HUES64 (cell line): ENCODE measurements around the gene TMEM128. TPM values are rescaled to one million over a fixed set of nuclear protein-coding genes. Genes with fewer than 3 reads are reported as not detected.
A peak's percentile ranks its signal among the peaks of the same experiment; 100 is the strongest.

Experiments
- H3K27ac ChIP-seq: 2 replicates; pipeline ENCODE4 v1.7.0; 2013; ENCODE audit warnings: low read depth, low read length, inconsistent platforms
- H3K27me3 ChIP-seq: 2 replicates; pipeline ENCODE4 v1.6.1; 2013; ENCODE audit warnings: mild to moderate bottlenecking, low read length; ENCODE audit not compliant: insufficient read depth
- H3K36me3 ChIP-seq: 2 replicates; pipeline ENCODE4 v1.6.1; 2013; ENCODE audit warnings: mild to moderate bottlenecking, low read length; ENCODE audit not compliant: insufficient read depth
- H3K4me1 ChIP-seq: 2 replicates; pipeline ENCODE4 v1.6.1; 2013; ENCODE audit warnings: mild to moderate bottlenecking, low read length, moderate library complexity; ENCODE audit not compliant: insufficient read depth
- H3K4me3 ChIP-seq: 2 replicates; pipeline ENCODE4 v1.5.1; 2013; ENCODE audit warnings: mild to moderate bottlenecking, low read length, moderate library complexity
- H3K9ac ChIP-seq: 2 replicates; pipeline ENCODE4 v1.6.1; 2013; ENCODE audit warnings: mild to moderate bottlenecking, low read depth, low read length
- H3K9me3 ChIP-seq: 2 replicates; pipeline ENCODE4 v1.6.1; 2013; ENCODE audit warnings: low read depth, low read length; ENCODE audit not compliant: insufficient read depth
- WGBS: fragments of 150-250, 120-280 bp; methylation state at CpG from one replicate; pipeline ENCODE4 v1.1.7; 2013; ENCODE audit warnings: missing lambda C conversion rate; 5-methylcytosine and 5-hydroxymethylcytosine counted together
- polyA plus RNA-seq, 2 experiments: library from polyadenylated mRNA; stranded (reverse); fragments of 50-300 nt; gene quantifications; one replicate each; pipeline ENCODE4 v1.2.3, GENCODE V29; 2013

The TMEM128 gene, protein sequence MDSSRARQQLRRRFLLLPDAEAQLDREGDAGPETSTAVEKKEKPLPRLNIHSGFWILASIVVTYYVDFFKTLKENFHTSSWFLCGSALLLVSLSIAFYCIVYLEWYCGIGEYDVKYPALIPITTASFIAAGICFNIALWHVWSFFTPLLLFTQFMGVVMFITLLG
- 18.0 TPM for polyA plus RNA-seq (2013, experiment 1 of 2)
- 28.5 TPM for polyA plus RNA-seq (2013, experiment 2 of 2)

GRCh38 chr4:4248029-4248884 lies at the start of gene TMEM128:
TSS of gene TMEM128 (minus strand) at chr4:4248223. CDS start at chr4:4248202, 21 bp downstream.
- 2% methylated on average over 62 of the region's 62 CpGs for WGBS
- H3K27ac ChIP-seq: peak within 1 kb of the TSS; percentile 89
- peaks cover 5% of the 10 kb centered on the region; the same call in 1 of the 2 replicates for H3K27me3 ChIP-seq

GRCh38 chr4:4296283-4296846 lies 48.3 kb upstream of the TMEM128 start:
- Histone ChIP-seq H3K27me3 (no peaks in the 10 kb centered on the region), H3K36me3 (peaks cover 16% of the 10 kb centered on the region), H3K9ac (no peak overlapping the region), H3K4me1 (no peaks in the 10 kb centered on the region), H3K27ac (no peak overlapping the region), H3K4me3 (no peak overlapping the region), H3K9me3 (no peaks in the 10 kb centered on the region)
- WGBS: 96% methylated on average over 5 of the region's 5 CpGs

More at GRCh38 chr4:4248029-4248884, at the start of gene TMEM128:
- no peaks in the 10 kb centered on the region for H3K9me3 ChIP-seq
- H3K36me3 ChIP-seq: peaks cover 28% of the 10 kb centered on the region
- peaks cover 6% of the 10 kb centered on the region; the same call in 1 of the 2 replicates for H3K4me1 ChIP-seq
- peak within 1 kb of the TSS; percentile 81 for H3K4me3 ChIP-seq
- peak within 1 kb of the TSS; percentile 91 for H3K9ac ChIP-seq

- H3K27me3 ChIP-seq: no peaks in the 10 kb centered on the region
- H3K36me3 ChIP-seq: peaks cover 5% of the 10 kb centered on the region
- no peak overlapping the region for H3K4me3 ChIP-seq
- H3K27ac ChIP-seq: no peak overlapping the region
- no peak overlapping the region for H3K9ac ChIP-seq
- H3K9me3 ChIP-seq: no peaks in the 10 kb centered on the region
- WGBS: 98% methylated on average over 3 of the region's 3 CpGs
- peaks cover 6% of the 10 kb centered on the region for H3K4me1 ChIP-seq
Measured at GRCh38 chr4:4293279-4293678, 45.3 kb upstream of the TMEM128 start.

DNA sequence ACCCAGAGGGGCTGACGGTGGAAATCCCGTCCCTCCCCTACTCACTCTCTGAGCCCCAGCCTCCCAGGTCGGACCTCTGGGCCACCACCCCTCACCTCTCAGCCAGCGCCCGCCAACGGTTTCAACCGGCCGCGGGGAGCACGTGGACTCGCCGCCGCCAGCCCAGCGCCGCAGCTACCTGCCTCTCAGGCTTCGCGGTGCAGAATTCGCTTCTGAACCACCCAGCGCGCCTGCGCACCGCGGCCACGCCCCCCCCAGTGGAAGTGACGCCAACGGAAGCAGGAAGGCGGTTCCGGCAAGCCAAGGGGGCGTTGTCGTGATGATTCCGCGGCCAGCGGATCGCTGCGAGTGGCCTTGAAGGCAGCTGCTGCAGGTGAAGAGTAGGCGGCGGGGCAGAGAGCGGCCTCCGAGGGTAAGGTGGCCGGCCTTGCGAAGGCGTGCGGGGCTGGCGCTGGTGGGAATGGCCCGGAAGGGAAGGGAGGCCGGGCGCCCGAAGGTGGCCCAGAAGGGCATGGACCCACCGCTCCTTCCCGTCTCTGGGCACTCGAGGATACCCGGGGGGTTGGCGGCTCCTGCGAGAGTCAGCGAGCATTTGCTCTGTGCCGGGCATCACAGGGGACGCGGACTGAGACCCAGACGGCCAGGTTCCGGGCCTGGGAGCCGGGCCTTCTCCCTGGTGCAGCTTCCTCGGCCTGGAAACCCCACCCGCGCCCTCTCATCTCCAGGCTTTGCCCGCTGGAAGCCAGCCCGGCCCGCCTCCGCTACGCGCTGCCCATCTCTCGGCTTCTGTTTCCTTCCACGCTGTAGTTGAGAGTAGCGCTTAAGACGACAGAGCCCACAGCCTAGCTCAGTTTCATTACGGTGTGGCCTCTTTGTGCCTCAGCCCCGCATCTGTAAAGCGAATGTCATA lies 42.2 kb upstream of the TMEM128 start, which contains the start of the genes LYAR and ZBTB49:
Gene LYAR, minus strand, starts transcription at position 214 of the 910 bp plus-strand sequence. CDS start 6,412 bp downstream, outside the sequence.
Gene ZBTB49, plus strand, starts transcription at position 311 of the 910 bp plus-strand sequence. CDS start 9,695 bp downstream, outside the sequence.
- WGBS: under 1% methylated on average over 77 of the region's 77 CpGs
- peaks cover 6% of the 10 kb centered on the region for H3K4me1 ChIP-seq
- H3K27ac ChIP-seq: 0 out of 2 replicates have a peak within 1 kb of the TSS, but pooled peaks have one; percentile 9

DNA sequence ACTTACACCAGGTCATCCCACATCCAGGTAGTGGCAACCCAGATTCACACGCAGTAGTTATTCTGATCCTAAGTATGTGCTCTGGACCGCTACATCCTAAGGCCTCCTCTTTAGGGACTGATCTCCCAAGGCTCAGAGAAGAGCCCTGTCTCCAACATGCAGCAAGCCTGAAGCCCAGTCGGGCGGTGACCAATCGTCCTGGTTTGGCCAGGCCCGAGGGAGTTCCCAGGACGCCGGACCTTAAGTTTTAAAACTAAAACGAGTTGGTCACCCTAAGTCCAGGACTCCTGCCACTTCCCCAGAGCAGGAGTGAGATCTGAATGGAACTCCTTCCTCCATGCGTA lies 41.5 kb upstream of the TMEM128 start:
- peaks cover 27% of the 10 kb centered on the region for H3K36me3 ChIP-seq
- no peaks in the 10 kb centered on the region for H3K9me3 ChIP-seq
- peak overlapping the region; percentile 79 for H3K9ac ChIP-seq
- peaks cover 6% of the 10 kb centered on the region for H3K4me1 ChIP-seq
- peak overlapping the region; percentile 91 for H3K4me3 ChIP-seq
- H3K27me3 ChIP-seq: no peaks in the 10 kb centered on the region
- 1% methylated on average over 10 of the region's 10 CpGs for WGBS
- H3K27ac ChIP-seq: 0 out of 2 replicates have a peak overlapping the region, but pooled peaks have one; percentile 9

More for the DNA sequence above, 42.2 kb upstream of the TMEM128 start, which contains the start of the genes LYAR and ZBTB49:
- H3K9ac ChIP-seq: peak within 1 kb of the TSS; percentile 79
- no peaks in the 10 kb centered on the region for H3K27me3 ChIP-seq
- H3K4me3 ChIP-seq: peak within 1 kb of the TSS; percentile 91
- H3K9me3 ChIP-seq: no peaks in the 10 kb centered on the region
- H3K36me3 ChIP-seq: peaks cover 21% of the 10 kb centered on the region

- no peaks in the 10 kb centered on the region for H3K9me3 ChIP-seq
- H3K27ac ChIP-seq: no peak overlapping the region
- H3K27me3 ChIP-seq: no peaks in the 10 kb centered on the region
- H3K4me3 ChIP-seq: peak overlapping the region; percentile 91
- peaks cover 6% of the 10 kb centered on the region for H3K4me1 ChIP-seq
- 37% methylated on average over 3 of the region's 3 CpGs for WGBS
- peaks cover 32% of the 10 kb centered on the region for H3K36me3 ChIP-seq
- peak overlapping the region; percentile 79 for H3K9ac ChIP-seq
Measured at GRCh38 chr4:4289055-4289454, 41.0 kb upstream of the TMEM128 start.

DNA sequence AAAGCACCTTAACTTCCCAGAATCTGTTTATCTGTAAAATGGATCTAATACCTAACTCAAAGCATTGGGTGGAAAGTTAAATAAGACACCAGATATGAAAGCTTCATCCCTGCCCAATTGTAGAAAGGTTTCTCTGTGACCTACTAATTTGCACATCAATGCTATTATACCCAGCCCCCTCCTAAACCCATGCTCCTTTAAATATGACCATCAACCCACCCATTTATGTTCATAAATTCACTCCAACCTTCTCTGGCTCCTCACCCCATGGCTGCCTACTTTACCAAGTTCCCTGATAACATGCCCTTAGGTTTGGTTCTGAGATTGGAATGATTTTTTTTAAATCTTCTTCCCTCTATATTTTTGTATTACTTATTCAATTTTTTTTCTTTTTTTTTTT lies 40.1 kb upstream of the TMEM128 start:
- H3K36me3 ChIP-seq: peaks cover 42% of the 10 kb centered on the region
- H3K9me3 ChIP-seq: no peaks in the 10 kb centered on the region
- H3K4me1 ChIP-seq: peaks cover 6% of the 10 kb centered on the region
- H3K27me3 ChIP-seq: no peaks in the 10 kb centered on the region
- H3K4me3 ChIP-seq: no peak overlapping the region
- no peak overlapping the region for H3K9ac ChIP-seq
- no peak overlapping the region for H3K27ac ChIP-seq

DNA sequence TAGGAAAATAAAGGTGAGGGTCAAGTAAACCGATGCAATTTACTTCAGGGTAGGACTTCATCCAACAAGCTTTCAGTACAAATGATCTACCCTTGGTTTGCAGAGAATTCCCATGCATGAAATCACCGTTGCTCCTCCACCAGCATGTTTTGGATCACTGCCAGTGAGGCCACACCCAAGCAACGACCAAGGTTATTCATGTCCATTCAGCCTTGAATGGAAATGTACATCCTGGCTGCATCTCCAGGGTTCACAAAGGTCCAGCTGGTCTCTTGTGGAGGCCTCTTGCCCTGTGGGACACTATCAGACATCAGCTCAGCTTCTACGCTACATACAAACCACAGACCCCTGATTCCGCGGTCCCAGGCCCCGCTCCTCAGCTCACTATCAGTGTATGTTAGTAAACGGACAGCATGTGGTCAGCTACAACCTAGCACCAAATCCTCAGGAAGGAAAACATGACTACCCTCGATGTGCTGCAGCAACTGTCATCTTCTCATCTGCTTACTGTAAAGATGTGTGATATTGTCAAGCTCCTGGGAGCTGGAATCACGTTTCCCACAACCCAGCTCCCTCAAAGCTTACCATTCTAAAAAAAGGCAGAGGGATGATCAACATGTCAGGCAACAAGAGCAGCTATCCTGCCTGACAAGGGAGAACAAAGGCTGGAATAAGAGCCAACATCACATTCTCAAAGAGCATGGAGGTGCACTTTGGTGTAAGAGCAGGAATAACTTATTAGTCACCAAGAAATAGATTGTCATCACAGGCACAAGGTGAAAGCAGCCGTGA lies 37.0 kb upstream of the TMEM128 start:
- Histone ChIP-seq H3K27me3 (no peaks in the 10 kb centered on the region), H3K4me1 (peaks cover 6% of the 10 kb centered on the region), H3K27ac (no peak overlapping the region), H3K9me3 (no peaks in the 10 kb centered on the region), H3K9ac (no peak overlapping the region; the same call in 1 of the 2 replicates), H3K36me3 (peaks cover 67% of the 10 kb centered on the region), H3K4me3 (no peak overlapping the region)
- WGBS: 95% methylated on average over 11 of the region's 11 CpGs

DNA sequence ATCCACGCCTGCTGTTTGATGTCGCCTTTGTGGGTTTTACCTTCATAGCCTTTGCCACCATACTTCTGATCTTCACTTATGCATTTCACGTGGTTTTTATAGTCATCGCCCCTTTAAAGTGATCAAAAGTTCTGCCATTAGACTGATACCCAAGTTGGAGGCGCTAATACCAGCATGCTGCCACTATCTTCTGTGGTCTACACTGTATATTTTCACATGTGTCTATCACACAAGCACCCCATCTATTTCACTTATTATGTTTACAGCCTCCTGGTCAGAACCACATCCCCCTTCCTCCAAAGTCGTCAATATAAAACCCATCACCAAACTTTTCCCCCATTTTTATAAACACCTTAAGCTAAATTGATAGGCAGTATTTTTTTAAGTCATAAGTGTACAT lies 33.8 kb upstream of the TMEM128 start:
- peaks cover 93% of the 10 kb centered on the region for H3K36me3 ChIP-seq
- 97% methylated on average over 6 of the region's 6 CpGs for WGBS

DNA sequence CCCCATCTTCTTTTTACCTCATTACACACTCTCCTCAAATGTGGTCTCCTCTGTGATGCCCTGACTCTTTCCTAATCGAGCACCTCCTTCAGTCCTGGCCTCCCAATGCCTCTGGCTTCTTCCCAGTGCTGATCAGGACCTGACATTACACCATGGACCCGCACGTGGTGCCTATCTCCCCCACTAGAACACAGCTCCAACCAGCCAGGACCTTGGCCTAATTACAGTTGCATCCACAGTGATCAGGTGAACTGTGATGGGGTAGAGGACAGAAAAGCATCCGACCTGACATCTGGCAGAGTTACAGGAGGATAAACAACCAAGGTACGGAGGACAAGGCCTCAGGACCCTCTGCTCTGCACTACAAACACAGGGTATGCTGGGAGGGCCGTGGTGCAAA lies 29.5 kb upstream of the TMEM128 start:
- Histone ChIP-seq H3K9me3 (no peaks in the 10 kb centered on the region), H3K9ac (no peak overlapping the region), H3K4me3 (no peak overlapping the region), H3K36me3 (peaks cover 92% of the 10 kb centered on the region), H3K27me3 (no peaks in the 10 kb centered on the region), H3K27ac (no peak overlapping the region), H3K4me1 (no peaks in the 10 kb centered on the region)
- 78% methylated on average over 6 of the region's 6 CpGs for WGBS

More for the DNA sequence above, 33.8 kb upstream of the TMEM128 start:
- no peaks in the 10 kb centered on the region for H3K9me3 ChIP-seq
- H3K27ac ChIP-seq: no peak overlapping the region
- H3K4me1 ChIP-seq: no peaks in the 10 kb centered on the region
- H3K27me3 ChIP-seq: no peaks in the 10 kb centered on the region
- no peak overlapping the region for H3K9ac ChIP-seq
- H3K4me3 ChIP-seq: no peak overlapping the region
